MCF 10A (cell line): ENCODE measurements around the gene SCARB1. TPM values are rescaled to one million over a fixed set of nuclear protein-coding genes. Genes with fewer than 3 reads are reported as not detected.

Experiments
- BruUV-seq: library from RNA; stranded (reverse); fragments of 400-500 nt; replicated peaks from 2 replicates; lab custom pipeline; 2021; lab: Mats Ljungman, UMichigan
- CTCF ChIA-PET: fragments of 300-600 bp; sonication (Branson Sonifier 250); formaldehyde crosslinking; extraction: SDS; loops from one replicate; lab custom pipeline; 2021; ENCODE audit warnings: antibody characterized with exemption, inconsistent platforms; lab: Yijun Ruan, JAX
- POLR2A ChIA-PET: fragments of 300-600, 350-650 bp; sonication (Branson Sonifier 250); formaldehyde crosslinking; extraction: SDS; loops from one replicate; lab custom pipeline; 2020; ENCODE audit warnings: antibody characterized with exemption, inconsistent platforms; lab: Yijun Ruan, JAX
- DNase-seq: peaks from one replicate; pipeline ENCODE4 v3.0.0-alpha.2; 2018; ENCODE audit not compliant: unreplicated experiment
- H3K27ac Mint-ChIP-seq: one replicate; pipeline ENCODE4 v1.8.0; 2022; ENCODE audit warnings: mild to moderate bottlenecking, low read depth, mixed read lengths; ENCODE audit not compliant: unreplicated experiment
- H3K27me3 Mint-ChIP-seq: one replicate; pipeline ENCODE4 v1.8.0; 2022; ENCODE audit warnings: mixed read lengths; ENCODE audit not compliant: insufficient read depth, unreplicated experiment
- H3K36me3 Mint-ChIP-seq: one replicate; pipeline ENCODE4 v1.8.0; 2022; ENCODE audit warnings: mild to moderate bottlenecking, moderate library complexity, mixed read lengths; ENCODE audit not compliant: insufficient read depth, unreplicated experiment
- H3K4me1 Mint-ChIP-seq: one replicate; pipeline ENCODE4 v1.8.0; 2022; ENCODE audit warnings: mixed read lengths; ENCODE audit not compliant: insufficient read depth, unreplicated experiment
- H3K4me3 Mint-ChIP-seq: one replicate; pipeline ENCODE4 v1.8.0; 2022; ENCODE audit warnings: mild to moderate bottlenecking, moderate library complexity, mixed read lengths; ENCODE audit not compliant: unreplicated experiment
- H3K9me3 Mint-ChIP-seq: one replicate; pipeline ENCODE4 v1.8.0; 2022; ENCODE audit warnings: mixed read lengths; ENCODE audit not compliant: unreplicated experiment
- intact Hi-C: fragments of 100-400 bp; cut with micrococcal nuclease; formaldehyde crosslinking; loops from 2 replicates; pipeline ENCODE4 v1.14.1; 2022
- total RNA-seq: library from RNA; stranded (reverse); gene quantifications from 2 replicates; pipeline ENCODE4 v1.2.3, GENCODE V29; 2022
- TF ChIP-seq, protein P1 (sequence below): fragments of 200-600 bp; IDR thresholded peaks from one replicate; pipeline ENCODE4 v1.8.0; 2022; ENCODE audit warnings: antibody characterized with exemption, mild to moderate bottlenecking; ENCODE audit not compliant: unreplicated experiment

SCARB1 gene
- total RNA-seq, 1 experiment from 2014 or later, result 71.0 TPM

GRCh38 chr12:124851342-124851741 is 12.3 kb downstream of the SCARB1 start:
- POLR2A ChIA-PET, result no interaction called here
- H3K27me3 Mint-ChIP-seq, result no peaks in the 10 kb centered on the region
- no peaks in the 10 kb centered on the region for H3K9me3 Mint-ChIP-seq
- TF ChIP-seq, protein P1, sequence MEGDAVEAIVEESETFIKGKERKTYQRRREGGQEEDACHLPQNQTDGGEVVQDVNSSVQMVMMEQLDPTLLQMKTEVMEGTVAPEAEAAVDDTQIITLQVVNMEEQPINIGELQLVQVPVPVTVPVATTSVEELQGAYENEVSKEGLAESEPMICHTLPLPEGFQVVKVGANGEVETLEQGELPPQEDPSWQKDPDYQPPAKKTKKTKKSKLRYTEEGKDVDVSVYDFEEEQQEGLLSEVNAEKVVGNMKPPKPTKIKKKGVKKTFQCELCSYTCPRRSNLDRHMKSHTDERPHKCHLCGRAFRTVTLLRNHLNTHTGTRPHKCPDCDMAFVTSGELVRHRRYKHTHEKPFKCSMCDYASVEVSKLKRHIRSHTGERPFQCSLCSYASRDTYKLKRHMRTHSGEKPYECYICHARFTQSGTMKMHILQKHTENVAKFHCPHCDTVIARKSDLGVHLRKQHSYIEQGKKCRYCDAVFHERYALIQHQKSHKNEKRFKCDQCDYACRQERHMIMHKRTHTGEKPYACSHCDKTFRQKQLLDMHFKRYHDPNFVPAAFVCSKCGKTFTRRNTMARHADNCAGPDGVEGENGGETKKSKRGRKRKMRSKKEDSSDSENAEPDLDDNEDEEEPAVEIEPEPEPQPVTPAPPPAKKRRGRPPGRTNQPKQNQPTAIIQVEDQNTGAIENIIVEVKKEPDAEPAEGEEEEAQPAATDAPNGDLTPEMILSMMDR, result no peak
- intact Hi-C loops, result no loop called here
- peaks cover 29% of the 10 kb centered on the region for H3K4me1 Mint-ChIP-seq
- CTCF ChIA-PET, result interaction anchor here (0.7 kb wide), 1 partner anchor 835 kb away, joined by 5 read pairs; no protein-coding TSS in a partner anchor
- H3K36me3 Mint-ChIP-seq, result peaks cover 29% of the 10 kb centered on the region
- no TSS peak for BruUV-seq
- DNase-seq, result no peak
- no peak overlapping the region for H3K4me3 Mint-ChIP-seq
- no peak overlapping the region for H3K27ac Mint-ChIP-seq

DNA sequence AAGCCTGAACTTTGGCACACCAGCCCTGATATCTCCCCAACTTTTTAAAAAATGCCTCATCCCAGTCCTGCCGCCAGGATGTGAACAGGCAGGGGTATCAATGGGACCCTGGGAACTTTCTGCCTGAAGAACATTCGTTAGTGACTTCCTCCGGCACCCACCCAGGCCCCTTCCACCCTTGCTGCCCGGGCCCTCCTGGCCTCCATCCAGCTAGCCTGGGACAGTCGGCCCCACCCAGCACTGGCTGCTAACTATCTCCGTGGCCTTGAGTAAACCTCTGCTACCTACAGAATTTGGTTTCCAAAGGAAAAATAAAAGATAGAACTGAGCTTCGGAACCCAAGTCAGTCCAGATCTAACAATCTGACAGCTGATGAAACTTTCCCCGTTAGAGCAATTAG is 14.3 kb downstream of the SCARB1 start:
- no peak overlapping the region for H3K4me3 Mint-ChIP-seq
- ChIA-PET POLR2A (no interaction called here), CTCF (interaction anchor here (1.4 to 1.8 kb wide), 2 partner anchors 11 kb away, joined by 3 to 7 read pairs; no protein-coding TSS in a partner anchor)
- H3K9me3 Mint-ChIP-seq, result no peaks in the 10 kb centered on the region
- no TSS peak for BruUV-seq
- no peak overlapping the region for H3K27ac Mint-ChIP-seq
- H3K27me3 Mint-ChIP-seq, result no peaks in the 10 kb centered on the region
- H3K36me3 Mint-ChIP-seq, result peaks cover 29% of the 10 kb centered on the region
- intact Hi-C loops, result no loop called here
- TF ChIP-seq, protein P1, result no peak
- peaks cover 19% of the 10 kb centered on the region for H3K4me1 Mint-ChIP-seq
- no peak for DNase-seq

- POLR2A ChIA-PET, result no interaction called here
- DNase-seq, result no peak
- no peaks in the 10 kb centered on the region for H3K9me3 Mint-ChIP-seq
- H3K36me3 Mint-ChIP-seq, result peaks cover 29% of the 10 kb centered on the region
- H3K4me3 Mint-ChIP-seq, result no peak overlapping the region
- no peaks in the 10 kb centered on the region for H3K27me3 Mint-ChIP-seq
- CTCF ChIA-PET, result no interaction called here
- TF ChIP-seq, protein P1, result no peak
- intact Hi-C loops, result no loop called here
- no peak overlapping the region for H3K27ac Mint-ChIP-seq
- H3K4me1 Mint-ChIP-seq, result peaks cover 13% of the 10 kb centered on the region
- no TSS peak for BruUV-seq
Measured at GRCh38 chr12:124848621-124849380, 14.9 kb downstream of the SCARB1 start.

DNA sequence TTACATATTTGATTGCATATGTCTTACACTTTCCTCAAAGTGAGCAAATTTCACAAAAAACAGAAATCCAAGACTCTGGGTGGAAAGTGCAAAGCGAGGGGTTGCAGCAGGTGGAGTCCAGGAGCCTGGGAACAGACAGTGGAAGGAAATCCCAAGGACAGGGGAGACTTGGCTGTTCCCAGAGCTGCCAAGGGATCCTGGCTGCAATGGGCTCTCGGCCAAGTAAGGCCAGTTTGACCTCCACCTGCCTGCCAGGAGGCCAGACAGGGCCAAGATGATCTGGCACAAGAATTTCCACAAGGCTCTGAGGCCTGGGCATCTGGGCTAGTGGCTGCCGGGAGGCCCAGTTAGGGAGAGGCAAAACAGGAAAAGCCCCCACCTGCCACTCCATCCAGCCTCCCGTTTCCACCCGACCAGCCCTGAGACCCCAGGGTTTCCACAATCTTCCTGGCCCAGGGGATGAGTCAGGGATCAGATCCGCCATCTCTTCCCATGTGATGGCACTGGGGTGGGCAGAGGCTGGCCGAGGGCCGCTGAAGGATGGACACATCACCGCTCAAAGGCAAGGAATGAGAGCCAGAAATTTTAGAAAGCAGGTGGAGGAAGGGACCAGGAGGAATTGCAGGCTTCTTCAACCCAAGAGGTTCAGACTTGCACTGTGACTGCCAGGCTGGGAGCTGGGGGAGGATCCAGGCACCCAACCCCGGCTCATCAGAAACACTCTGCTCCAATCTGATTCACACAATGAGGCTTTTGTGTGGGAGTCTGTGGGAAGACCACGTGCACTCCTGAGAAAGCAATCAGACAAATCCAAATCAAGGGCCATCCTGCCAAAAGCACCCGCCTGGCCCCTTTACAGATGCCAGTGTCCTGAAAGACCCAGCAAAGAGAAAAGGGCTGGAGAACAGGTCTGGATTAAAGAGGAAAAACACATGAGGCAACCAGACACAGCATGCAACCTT is 16.3 kb downstream of the SCARB1 start:
- BruUV-seq, result no TSS peak

More for the DNA sequence above, 16.3 kb downstream of the SCARB1 start:
- intact Hi-C loops, result no loop called here
- ChIA-PET CTCF (no interaction called here), POLR2A (interaction anchor here (0.8 kb wide), 1 partner anchor 11 kb away, joined by 3 read pairs; no protein-coding TSS in a partner anchor)
- TF ChIP-seq, protein P1, result no peak
- no peaks in the 10 kb centered on the region for H3K27me3 Mint-ChIP-seq
- peaks cover 25% of the 10 kb centered on the region for H3K36me3 Mint-ChIP-seq
- H3K4me3 Mint-ChIP-seq, result no peak overlapping the region
- H3K27ac Mint-ChIP-seq, result no peak overlapping the region
- H3K9me3 Mint-ChIP-seq, result no peaks in the 10 kb centered on the region
- DNase-seq, result no peak
- H3K4me1 Mint-ChIP-seq, result peaks cover 11% of the 10 kb centered on the region
